ENCODE measurements around the gene CBX5. TPM values are rescaled to one million over a fixed set of nuclear protein-coding genes. Genes with fewer than 3 reads are reported as not detected.
"Not testable (repeated sequence)": the region's sequence is repeated elsewhere in the genome, so short reads cannot be mapped to it uniquely, and the experiment has no call there.

The CBX5 gene
- polyA plus RNA-seq, 1 experiment = 14.3 TPM

- ChIA-PET CTCF (interaction anchor here (0.8 to 1.8 kb wide), 5 partner anchors 8 to 28 kb away, joined by 3 to 7 read pairs (median 4); no protein-coding TSS in a partner anchor), POLR2A (interaction anchor here (0.5 to 1.1 kb wide), 4 partner anchors 11 to 141 kb away, joined by 4 to 7 read pairs (median 5); no protein-coding TSS in a partner anchor)
- no peak overlapping the region for H3K4me3 ChIP-seq (ENCODE audit: low read depth, low read length)
- no peaks in the 10 kb centered on the region for H3K36me3 ChIP-seq (ENCODE audit: control insufficient read depth, insufficient read depth, low read length)
- DNase-seq (ENCODE audit: low read depth) = peak; percentile 91
- no peaks in the 10 kb centered on the region for H3K27me3 ChIP-seq (ENCODE audit: control insufficient read depth, insufficient read depth, low read length)
- TF ChIP-seq CTCF (IDR thresholded peaks at IDR 0.05; ENCODE audit: insufficient read depth, low read depth, low read length) = no peak
Observed at GRCh38 chr12:54229624-54230212, 50.2 kb downstream of the CBX5 start.

GRCh38 chr12:54228471-54228870 lies 51.5 kb downstream of the CBX5 start:
- no peaks in the 10 kb centered on the region for H3K27me3 ChIP-seq (ENCODE audit: control insufficient read depth, insufficient read depth, low read length)
- no peak for DNase-seq (ENCODE audit: low read depth)
- H3K36me3 ChIP-seq (ENCODE audit: control insufficient read depth, insufficient read depth, low read length) = no peaks in the 10 kb centered on the region
- H3K4me3 ChIP-seq (ENCODE audit: low read depth, low read length) = no peak overlapping the region
- TF ChIP-seq CTCF (IDR thresholded peaks at IDR 0.05; ENCODE audit: insufficient read depth, low read depth, low read length) = no peak
- ChIA-PET CTCF (interaction anchor here (0.6 to 1.8 kb wide), 9 partner anchors 9 to 151 kb away, joined by 3 to 8 read pairs (median 6); partner anchors contain the start of gene COPZ1), POLR2A (interaction anchor here (0.5 kb wide), 1 partner anchor 40 kb away, joined by 4 read pairs; no protein-coding TSS in a partner anchor)

GRCh38 chr12:54227927-54228326 lies 52.0 kb downstream of the CBX5 start:
- DNase-seq (ENCODE audit: low read depth); H3K27me3 ChIP-seq (ENCODE audit: control insufficient read depth, insufficient read depth, low read length); POLR2A ChIA-PET; H3K36me3 ChIP-seq (ENCODE audit: control insufficient read depth, insufficient read depth, low read length); H3K4me3 ChIP-seq (ENCODE audit: low read depth, low read length): not testable (repeated sequence)
- CTCF ChIA-PET = interaction anchor here (0.6 to 1.8 kb wide), 9 partner anchors 8 to 151 kb away, joined by 3 to 8 read pairs (median 5); partner anchors contain the start of gene COPZ1

- ChIA-PET POLR2A (no interaction called here), CTCF (interaction anchor here (0.8 to 1.8 kb wide), 3 partner anchors 10 to 24 kb away, joined by 3 to 8 read pairs (median 8); no protein-coding TSS in a partner anchor)
- TF ChIP-seq CTCF (IDR thresholded peaks at IDR 0.05; ENCODE audit: insufficient read depth, low read depth, low read length) = no peak
- no peaks in the 10 kb centered on the region for H3K36me3 ChIP-seq (ENCODE audit: control insufficient read depth, insufficient read depth, low read length)
- no peak for DNase-seq (ENCODE audit: low read depth)
- no peak overlapping the region for H3K4me3 ChIP-seq (ENCODE audit: low read depth, low read length)
- H3K27me3 ChIP-seq (ENCODE audit: control insufficient read depth, insufficient read depth, low read length) = no peaks in the 10 kb centered on the region
Observed at GRCh38 chr12:54227376-54227775, 52.5 kb downstream of the CBX5 start.

- Histone ChIP-seq H3K27me3 (ENCODE audit: control insufficient read depth, insufficient read depth, low read length) (no peaks in the 10 kb centered on the region), H3K36me3 (ENCODE audit: control insufficient read depth, insufficient read depth, low read length) (no peaks in the 10 kb centered on the region), H3K4me3 (ENCODE audit: low read depth, low read length) (no peak overlapping the region)
- CTCF ChIA-PET = interaction anchor here (0.9 to 1.3 kb wide), 2 partner anchors 9 to 154 kb away, joined by 3 to 5 read pairs; no protein-coding TSS in a partner anchor
- POLR2A ChIA-PET = no interaction called here
- peak; percentile 26 for DNase-seq (ENCODE audit: low read depth)
- TF ChIP-seq CTCF (IDR thresholded peaks at IDR 0.05; ENCODE audit: insufficient read depth, low read depth, low read length) = no peak
Observed at GRCh38 chr12:54225666-54226065, 54.3 kb downstream of the CBX5 start.

All from BJ (cell line).